Measurements from ENCODE around the gene SPATA45.

The SPATA45 gene

DNA sequence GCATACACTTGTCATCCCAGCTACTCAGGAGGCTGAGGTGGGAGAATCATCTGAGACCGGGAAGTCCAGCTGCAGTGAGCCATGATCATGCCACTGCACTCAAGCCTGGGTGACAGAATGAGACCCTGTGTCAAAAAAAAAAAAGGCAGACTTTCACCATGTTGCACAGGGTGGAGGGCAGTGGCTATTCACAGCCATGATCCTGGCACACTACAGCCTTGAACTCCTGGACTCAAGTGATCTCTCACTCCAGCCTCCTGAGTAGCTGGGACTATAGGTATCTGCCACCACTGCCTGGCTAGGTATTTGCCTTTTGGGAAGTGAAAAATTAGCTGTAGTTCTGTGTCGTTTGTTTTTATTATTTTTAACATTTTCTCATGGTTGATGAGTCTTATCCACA lies 19.1 kb downstream of the SPATA45 start:
- no peak for DNase-seq (ENCODE audit: low spot score)

DNA sequence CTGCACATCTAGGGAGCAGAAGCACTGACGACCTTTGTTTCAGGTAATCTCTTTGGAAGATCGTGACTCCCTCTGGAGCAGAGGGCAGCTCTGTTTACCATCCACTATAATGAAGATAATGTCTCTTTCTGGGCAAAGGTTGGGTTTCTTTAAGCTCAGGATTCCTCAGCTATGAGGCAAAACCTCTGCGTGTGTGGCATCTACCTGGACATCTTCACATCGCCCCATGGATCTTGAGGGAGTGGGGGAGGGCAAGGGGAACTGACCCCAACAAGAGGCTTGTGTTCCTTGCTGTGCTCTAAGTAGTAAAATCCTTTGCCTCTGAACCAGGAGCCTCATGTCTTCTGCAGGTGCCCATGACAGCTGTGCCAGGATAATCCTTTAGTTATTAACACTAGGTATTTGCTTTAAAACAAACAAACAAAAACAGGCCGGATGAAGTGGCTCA lies 19.6 kb downstream of the SPATA45 start:
- DNase-seq (ENCODE audit: low spot score), result peak; percentile 72

DNA sequence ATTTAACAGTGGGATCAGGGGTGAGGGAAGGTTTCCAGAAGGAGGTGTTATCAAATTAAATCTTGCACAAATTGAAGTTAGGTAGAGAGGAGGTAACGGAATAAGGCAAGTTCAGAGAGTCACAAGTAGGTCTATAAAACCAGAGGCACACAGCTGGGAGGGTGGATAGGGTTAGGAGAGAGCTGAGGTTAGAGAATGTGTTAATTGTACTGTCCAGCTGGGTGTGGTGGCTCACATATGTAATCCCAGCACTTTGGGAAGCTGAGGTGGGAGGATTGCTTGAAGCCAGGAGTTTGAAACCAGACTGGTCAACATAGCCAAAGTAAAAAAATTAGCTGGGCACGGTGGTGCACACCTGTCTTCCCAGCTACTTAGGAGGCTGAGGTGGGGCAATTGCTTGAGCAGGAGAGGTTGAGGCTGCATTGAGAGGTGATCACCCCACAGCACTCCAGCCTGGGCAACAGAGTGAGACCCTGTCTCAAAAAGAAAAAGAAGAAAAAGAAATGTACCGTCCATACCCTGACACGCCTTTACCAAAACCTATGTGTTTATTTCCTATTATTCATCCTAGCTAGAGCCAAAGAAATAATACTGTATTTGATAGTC lies 20.2 kb downstream of the SPATA45 start:
- no peak for DNase-seq (ENCODE audit: low spot score)

DNA sequence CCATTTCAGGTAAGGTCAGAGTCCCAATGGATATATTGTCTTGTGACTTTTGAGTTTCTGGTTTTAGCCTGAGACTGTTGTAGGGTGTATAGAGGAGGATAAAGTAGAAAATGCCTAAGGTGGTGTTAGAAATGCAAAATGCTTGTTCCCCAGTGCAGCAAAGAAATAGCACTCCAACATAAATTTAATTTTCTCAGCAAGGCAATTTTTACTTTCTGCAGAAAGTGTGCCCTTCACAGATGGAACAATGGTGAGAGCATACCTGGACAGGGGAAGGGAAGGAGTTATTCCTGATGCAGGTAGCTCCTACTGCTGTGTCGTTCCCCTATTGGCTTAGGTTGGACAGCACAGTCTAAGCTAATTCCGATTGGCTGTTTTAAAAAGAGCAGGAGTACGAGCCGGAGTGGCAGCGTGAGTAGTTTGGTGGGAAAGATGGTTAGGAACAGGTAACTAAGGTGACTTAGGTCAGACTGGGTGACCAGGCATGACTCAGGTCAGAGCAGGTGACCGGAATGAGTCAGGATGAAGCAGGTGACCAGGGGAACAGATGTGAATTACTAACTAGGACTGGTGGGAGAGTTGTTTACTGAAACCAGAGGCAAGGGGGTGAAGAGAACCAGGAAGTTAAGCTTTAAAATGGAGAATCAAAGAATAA lies 21.5 kb downstream of the SPATA45 start:
- no peak for DNase-seq (ENCODE audit: low spot score)

DNA sequence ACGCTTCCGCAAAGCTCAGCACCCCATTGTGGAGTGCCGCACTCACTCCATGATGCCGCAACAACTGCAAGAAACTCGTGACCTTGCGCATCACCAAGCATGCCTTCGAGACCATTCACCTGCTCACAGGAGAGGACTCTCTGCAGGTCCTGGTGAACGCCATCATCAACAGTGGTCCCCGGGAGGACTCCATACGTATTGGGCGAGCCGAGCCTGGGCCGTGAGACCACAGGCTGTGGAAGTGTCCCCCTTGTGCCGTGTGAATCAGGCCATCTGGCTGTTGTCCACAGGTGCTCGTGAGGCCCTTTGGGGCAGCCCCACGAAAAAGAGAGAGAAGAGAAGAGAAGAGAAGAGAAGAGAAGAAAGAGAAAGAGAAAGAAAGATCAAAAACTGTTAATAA lies 23.2 kb downstream of the SPATA45 start:
- no peak for DNase-seq (ENCODE audit: low spot score)

DNA sequence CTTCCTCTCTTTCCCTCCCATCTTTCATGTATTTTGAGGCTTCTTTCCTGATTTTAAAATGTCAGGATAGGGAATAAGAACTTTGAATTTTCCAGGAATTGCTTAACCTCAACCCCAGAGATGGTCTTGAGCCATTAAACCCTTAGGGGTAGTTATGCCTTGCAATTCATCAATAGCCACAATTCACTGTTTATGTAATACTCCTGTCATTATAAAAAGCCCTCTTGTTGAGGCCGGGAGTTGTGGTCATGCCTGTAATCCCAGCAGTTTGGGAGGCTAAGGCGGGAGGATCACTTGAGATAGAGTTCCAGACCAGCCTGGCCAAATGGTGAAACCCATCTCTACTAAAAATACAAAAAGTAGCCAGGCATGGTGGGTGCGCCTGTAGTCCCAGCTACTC lies 24.5 kb downstream of the SPATA45 start:
- no peak for DNase-seq (ENCODE audit: low spot score)

DNA sequence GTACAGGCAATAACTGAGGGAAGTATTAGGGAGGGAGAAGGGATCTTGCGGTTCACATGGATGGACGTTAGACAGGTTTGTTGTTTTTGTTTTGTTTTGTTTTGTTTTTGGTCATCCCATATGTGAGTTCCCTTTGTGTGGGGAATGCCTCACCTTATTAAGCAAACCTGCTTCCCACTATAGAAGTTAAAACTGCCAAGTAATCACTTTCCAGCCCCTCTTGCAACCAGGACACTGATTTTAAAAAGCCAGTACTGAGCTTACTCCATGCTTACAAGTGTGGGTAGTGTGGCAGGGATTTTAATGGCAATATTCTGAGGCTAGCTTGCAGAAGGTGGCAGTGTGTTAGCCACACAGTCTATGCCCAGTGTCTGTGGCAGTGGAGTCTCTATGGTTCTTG lies 26.5 kb downstream of the SPATA45 start:
- DNase-seq (ENCODE audit: low spot score), result no peak

DNA sequence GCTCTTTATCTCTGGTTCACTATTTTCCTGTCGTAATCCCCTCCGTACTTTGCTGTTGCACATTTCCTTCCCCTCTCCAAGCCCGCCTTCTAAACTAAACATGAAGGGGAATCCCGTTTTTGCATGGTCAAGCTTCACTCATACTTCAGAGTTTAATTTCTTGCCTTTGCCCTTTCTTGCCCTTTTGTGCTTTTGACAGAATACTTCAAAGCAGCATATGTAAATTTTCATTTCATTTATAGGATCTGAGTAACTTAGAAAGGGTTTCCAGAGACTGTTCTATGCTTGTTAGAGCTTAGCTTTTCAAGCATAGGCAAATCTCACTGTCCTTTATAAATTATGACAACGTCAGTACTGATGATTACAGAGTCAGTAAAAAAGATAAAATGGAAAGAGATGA lies 27.7 kb downstream of the SPATA45 start:
- no peak for DNase-seq (ENCODE audit: low spot score)

DNA sequence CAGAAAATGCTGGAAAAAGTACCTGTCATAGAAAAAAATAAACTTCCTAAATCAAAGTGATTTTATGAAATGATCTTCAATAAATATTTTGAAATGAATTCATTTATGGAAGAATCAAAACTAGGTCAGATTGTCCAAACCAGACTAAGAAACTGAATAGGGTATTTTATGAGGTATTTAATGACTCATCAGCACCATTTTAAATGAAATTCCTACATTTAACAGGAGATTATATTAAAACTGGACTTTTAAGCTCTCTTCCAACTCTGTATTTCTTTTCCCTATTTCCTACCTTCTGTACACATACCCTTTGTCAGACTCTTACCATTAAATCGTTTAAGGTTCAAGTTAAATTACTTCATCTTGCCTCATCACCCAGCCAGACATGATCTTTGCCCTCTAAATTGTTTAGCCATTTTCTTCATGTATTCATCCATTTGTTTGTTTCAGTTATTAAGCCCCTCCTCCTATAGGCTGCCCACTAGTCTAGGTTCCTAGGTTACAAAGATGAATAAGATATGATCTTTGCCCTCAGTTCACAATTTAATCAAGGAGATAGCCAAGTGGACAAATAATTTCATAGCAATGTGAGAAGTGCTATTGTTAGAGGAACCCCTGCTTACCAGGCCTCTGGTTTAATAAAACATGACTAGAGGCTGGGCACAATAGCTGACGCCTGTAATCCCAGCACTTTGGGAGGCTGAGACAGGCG lies 30.7 kb downstream of the SPATA45 start:
- no peak for DNase-seq (ENCODE audit: low spot score)

DNA sequence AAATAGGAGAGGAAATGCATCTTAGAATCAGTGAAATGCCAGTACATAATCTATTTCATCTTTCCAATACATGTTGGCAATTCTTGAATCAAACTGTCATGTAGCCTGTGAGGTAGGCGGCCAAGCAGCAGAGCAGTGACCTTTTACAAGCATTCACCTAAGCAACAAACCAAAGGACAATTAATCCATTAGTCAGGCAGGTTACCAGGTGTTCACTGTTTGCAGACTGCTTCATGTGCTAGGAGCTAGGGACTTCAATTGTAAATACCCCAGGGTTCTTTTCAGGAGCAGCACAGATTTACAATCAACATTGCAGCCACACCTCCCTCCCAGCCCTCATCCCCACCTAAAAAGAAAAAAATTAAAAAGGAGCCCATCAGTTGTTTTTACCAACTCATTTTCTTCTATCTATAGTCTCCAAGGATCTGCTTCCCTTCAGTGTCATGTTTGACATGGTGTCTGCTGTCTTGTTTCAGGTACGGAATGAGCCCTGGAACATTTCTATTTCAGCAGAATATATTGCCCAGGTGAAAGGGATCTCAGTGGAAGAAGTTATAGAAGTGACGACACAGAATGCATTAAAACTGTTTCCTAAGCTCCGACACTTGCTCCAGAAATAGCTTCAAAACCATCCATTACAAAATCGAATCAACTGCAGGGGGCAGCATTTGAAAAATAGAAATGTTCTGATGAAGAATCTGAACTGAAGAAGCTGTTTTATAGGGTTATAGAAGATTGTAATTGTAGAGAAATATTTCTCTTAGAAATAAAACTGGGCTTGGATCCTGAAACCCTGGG lies 32.7 kb downstream of the SPATA45 start:
- no peak for DNase-seq (ENCODE audit: low spot score)

DNA sequence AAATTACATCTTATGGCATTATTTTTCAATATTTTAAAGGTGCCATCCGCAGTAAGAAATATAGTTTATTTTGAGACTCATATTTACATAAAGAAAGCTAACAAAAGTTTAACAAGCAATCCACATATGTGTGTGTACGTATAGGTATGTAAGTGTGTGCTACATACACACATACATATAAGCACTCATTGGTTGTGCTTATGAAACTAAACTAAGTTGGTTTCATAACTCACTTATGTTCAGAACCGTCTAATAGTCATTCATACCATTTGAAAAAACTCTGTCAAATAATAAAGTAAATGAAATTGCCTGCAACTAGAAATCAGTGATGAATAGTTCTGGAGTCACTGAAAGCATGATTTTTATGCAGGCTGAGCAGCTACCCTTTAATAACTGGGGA lies 41.7 kb downstream of the SPATA45 start:
- DNase-seq (ENCODE audit: low spot score), result no peak

DNA sequence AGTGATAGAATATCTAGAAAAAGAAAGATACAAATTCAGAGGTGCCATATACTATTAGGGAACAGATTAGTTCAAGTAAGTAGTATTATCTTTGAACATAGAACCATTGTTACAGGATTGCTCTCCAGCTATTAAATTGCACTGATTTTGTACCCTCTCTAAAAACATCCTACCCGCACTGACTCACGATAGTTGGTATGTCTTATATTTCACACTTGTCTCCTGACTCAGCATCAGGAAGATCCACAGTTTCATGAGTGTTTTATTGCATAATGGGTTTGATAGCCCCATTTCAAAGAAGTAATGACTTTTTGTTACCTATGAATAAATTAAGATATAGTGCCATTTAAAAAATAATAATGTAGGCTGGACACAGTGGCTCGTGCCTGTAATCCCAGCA lies 49.8 kb downstream of the SPATA45 start:
- DNase-seq (ENCODE audit: low spot score), result no peak

DNA sequence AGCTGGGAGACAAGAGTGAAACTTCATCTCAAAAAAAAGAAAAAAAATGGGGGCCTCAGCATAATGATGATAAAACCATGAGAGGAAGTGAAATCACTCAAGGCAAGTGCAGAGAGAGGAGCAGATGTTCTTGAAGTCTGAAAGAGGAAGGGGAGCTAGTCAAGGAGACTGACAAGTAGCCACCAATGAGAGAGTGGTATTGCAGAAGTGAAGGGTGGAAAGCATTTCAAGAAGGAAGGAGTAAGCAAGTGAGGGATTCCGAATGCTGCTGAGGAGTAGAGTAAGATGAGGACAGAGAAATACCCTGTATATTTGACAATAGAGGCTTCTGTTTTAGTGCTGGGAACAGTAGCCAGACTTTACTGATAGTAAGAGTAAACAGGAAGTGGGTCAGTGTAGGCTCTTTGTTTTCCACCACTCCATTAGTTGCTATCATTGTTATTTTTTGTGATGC lies 52.9 kb downstream of the SPATA45 start:
- DNase-seq (ENCODE audit: low spot score), result no peak

DNA sequence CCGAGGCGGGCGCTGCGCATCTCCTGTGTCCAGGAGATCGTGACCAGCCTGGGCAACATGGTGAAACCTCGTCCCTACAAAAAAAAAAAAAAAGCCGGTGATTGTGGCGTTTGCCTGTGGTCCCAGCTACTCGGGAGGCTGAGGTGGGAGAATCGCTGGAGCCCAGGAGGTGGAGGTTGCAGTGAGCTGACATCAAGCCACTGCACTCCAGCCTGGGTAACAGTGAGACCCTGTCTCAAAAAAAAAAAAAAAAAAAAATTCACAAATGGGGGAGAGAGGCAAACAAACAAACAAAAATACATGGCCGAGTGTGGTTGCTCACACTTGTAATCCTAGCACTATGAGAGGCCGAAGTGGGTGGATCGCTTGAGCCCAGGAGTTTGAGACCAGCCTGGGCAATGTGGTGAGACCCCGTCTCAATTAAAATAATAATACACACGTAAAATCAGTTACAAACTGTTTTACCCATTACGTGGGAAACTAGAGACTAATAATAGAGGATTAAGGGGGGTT lies 55.0 kb downstream of the SPATA45 start:
- DNase-seq (ENCODE audit: low spot score), result no peak

DNA sequence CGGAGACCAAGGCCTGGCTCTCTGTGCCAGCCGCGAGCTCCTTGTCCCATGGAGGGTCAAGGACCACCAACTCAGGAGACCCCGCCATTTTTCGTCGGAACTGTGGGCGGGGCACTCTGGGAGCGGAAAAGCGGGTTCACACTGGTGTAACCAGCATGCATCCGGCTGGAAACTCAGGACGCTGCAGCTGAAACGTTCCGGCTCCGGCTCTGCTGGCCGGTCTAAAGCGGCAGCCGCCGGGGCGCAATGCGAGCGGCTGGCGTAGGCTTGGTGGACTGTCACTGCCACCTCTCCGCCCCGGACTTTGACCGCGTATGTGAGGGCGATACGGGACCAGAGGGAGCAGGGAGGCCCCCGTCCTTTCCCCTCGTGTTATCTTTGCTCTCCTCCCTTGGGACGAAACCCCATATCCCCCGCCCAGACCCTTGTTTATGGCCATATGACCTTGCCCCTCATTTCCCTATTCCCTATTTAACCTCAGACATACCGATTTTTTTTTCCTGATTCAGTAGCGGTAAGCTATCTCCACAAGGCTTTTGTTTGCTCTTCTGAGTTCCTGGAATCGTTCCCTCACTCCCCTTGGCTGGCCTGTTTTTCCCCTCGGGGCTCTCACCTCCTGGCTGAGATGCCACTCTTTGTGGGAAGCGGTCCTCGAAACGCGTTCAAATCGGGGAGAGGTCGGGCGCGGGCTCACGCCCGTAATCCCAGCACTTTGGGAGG lies 55.6 kb downstream of the SPATA45 start, which contains the start of the genes NSL1 and TATDN3:
TSS of gene NSL1 (minus strand) at position 102 of the 720 bp plus-strand sequence. CDS start at position 88, 14 bp downstream.
TSS of gene TATDN3 (plus strand) at position 219 of the 720 bp plus-strand sequence. CDS start at position 247, 28 bp downstream.
- DNase-seq (ENCODE audit: low spot score), result peak; percentile 93

DNA sequence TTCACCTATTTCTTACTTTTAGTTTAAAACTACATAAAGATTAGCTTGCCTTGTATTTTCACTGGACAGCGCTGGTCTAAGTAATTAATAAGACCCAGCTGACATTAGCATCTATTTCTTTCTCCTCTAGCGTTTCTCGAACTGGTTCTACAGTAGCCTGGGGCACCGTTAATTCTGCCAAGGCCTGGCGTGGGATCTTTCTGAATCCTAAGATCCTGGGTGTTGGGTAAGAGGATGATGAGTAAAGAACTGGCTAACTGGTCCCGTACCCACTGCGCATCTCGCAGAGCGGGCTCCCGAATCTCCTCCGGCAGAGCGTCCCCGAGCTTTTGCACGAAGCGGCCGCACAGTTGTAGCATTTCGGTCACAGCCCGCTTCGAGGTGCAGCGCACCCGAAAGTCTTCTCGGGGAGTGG lies 56.2 kb downstream of the SPATA45 start:
- peak; percentile 84 for DNase-seq (ENCODE audit: low spot score)

DNA sequence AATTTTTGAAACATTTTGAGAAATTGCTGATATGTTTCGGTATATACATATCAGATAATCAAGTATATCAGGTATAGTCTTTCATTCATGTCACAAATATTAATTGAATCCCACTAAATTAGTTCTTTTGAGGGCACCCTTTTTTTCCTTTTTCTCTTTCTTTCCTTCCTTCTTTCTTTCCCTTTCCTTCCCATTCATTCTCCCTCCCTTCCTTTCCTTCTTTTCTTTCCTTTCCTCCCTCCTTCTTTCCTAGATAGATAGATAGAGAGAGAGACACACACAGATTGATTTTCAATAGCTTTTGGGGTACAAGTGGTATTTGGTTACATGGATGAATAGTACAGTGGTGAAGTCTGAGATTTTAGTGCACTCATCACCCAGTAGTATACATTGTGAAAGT lies 61.6 kb downstream of the SPATA45 start:
- no peak for DNase-seq (ENCODE audit: low spot score)

DNA sequence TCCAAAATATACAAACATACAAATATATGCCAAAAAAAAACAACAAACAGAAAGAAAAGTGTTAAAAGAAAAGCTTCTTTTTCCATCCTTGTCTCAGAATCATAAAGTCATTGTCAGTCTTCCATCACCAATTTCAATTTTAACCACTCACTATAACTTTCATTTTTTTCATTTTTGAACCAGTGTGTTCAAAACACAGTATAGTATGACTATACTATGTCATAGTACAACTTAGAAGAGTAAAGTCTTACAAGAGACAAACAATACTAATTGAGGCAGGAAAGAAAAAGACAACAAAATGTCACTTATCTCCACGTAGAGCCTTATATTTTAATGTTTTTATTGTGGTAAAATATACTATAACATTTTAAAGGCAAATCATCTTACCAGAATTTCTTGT lies 63.5 kb downstream of the SPATA45 start:
- DNase-seq (ENCODE audit: low spot score), result no peak

DNA sequence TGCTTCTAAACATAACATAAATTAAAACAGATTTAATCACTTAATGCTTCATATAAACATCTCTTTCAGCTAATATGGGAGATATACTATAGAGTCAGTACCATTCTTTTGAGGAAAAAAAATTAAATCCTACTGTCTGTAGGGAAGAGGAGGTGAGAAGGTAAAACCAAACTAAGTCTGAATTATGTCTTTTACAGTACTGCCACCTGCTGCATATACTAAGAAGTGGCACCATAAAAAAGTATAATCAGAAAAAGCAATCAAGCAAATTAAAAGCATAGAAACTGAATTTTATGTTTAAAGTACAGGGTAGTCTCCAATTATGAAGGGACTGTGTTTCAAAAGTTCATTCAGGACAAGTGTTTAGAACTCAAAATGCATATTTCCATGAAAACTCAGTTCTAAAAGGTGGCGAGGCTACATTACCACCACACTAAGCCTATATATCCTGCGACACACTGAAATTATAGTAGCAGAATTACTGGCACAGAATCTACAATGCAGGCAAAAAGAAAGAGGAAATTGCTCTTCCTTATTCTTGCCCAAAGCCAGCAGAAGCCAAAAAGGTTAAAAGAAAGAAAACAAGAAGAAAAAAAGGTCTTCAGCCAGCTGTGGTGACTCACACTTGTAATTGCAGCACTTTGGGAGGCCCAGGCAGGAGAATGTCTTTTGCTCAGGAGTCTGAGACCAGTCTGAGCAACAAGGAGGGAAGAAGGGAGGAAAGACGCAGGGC lies 64.9 kb downstream of the SPATA45 start:
- peak; percentile 21 for DNase-seq (ENCODE audit: low spot score)

DNA sequence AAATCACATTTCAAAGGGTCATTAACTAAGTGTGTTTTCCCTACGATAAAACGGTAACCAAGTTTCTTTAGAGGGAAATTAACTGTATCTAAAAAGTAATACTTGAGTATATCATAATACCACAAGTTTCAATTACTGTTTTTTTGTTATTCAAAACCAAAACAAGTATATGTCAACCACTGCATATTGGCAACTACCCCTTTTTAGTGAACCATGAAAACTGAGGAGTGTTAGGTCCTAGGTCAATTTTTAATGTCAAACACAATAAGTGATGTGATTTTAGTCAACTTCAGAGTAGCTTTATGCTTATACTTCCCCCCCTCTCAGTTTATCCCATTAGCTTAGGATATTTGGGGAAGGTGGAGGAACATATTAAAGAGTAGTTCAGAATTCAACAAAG lies 66.2 kb downstream of the SPATA45 start:
- no peak for DNase-seq (ENCODE audit: low spot score)

DNA sequence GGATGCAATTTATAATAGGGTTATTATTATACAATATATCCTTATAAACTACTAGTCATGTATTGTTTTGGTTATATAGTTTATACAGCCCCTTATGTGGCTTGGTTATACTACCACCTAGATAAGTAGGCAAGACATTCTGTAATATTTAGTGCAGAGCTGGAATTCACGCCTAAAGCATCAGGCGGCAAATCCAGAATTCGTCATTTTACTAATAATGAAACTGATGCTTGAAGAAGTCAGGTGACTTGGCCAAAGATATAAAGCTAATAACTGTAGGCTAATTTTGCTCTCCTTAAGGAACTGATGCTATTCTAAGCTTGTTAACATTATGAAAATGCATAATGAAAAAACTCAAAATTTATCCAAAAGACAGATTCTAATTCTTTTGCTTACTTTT lies 66.7 kb downstream of the SPATA45 start:
- no peak for DNase-seq (ENCODE audit: low spot score)

Data from D341Med (cell line).